Mesenchymal stem cell (in vitro differentiated cells and primary cell): ENCODE data around the gene ERGIC1.

ENCODE experiments used
- DNase-seq: peaks from one replicate; pipeline ENCODE4 v3.0.0-alpha.2; 2013
- H2AFZ ChIP-seq: one replicate; pipeline ENCODE4 v1.6.1; 2013; ENCODE audit warnings: low read depth, mild to moderate bottlenecking, control low read depth, inconsistent platforms, low read length, moderate library complexity
- H2AK5ac ChIP-seq: 2 replicates; pipeline ENCODE4 v1.6.1; 2013; ENCODE audit warnings: low read length, moderate library complexity, mild to moderate bottlenecking, inconsistent platforms; ENCODE audit not compliant: severe bottlenecking
- H2BK120ac ChIP-seq: one replicate; pipeline ENCODE4 v1.6.1; 2013; ENCODE audit warnings: low read depth, mild to moderate bottlenecking, inconsistent platforms, low read length, moderate library complexity
- H2BK12ac ChIP-seq, 2 experiments: one replicate each; pipeline ENCODE4 v1.6.1; 2013; ENCODE audit warnings: inconsistent platforms in 2 of 2, low read length in 2 of 2, mild to moderate bottlenecking in 2 of 2, moderate library complexity in 2 of 2, control low read depth in 1 of 2
- H2BK15ac ChIP-seq: one replicate; pipeline ENCODE4 v1.6.1; 2013; ENCODE audit warnings: mild to moderate bottlenecking, low read depth, inconsistent platforms; ENCODE audit not compliant: poor library complexity, severe bottlenecking
- H2BK5ac ChIP-seq: 2 replicates; pipeline ENCODE4 v1.6.1; 2013; ENCODE audit warnings: low read depth, mild to moderate bottlenecking, low read length, control low read depth, inconsistent platforms; ENCODE audit not compliant: poor library complexity, severe bottlenecking
- H3K14ac ChIP-seq, 2 experiments: one replicate each; pipeline ENCODE4 v1.6.1; 2013; ENCODE audit warnings: inconsistent platforms in 2 of 2, low read length in 2 of 2, control low read depth in 1 of 2, mild to moderate bottlenecking in 1 of 2, moderate library complexity in 1 of 2
- H3K18ac ChIP-seq, 2 experiments: one replicate each; pipeline ENCODE4 v1.6.1; 2013; ENCODE audit warnings: inconsistent platforms in 2 of 2, low read length in 2 of 2, control low read depth in 1 of 2, low read depth in 1 of 2, mild to moderate bottlenecking in 1 of 2
- H3K23ac ChIP-seq, 2 experiments: one replicate each; pipeline ENCODE4 v1.6.1; 2013; ENCODE audit warnings: inconsistent platforms in 2 of 2, low read length in 2 of 2, mild to moderate bottlenecking in 2 of 2, moderate library complexity in 2 of 2, control low read depth in 1 of 2
- H3K27ac ChIP-seq: 2 replicates; pipeline ENCODE4 v1.5.1; 2013; ENCODE audit warnings: mild to moderate bottlenecking, moderate library complexity, low read length, control low read depth, inconsistent platforms; ENCODE audit not compliant: poor library complexity, severe bottlenecking
- H3K27me3 ChIP-seq, 2 experiments: 2 replicates each; pipeline versions ENCODE4 v1.6.1 to v1.7.0; 2013; ENCODE audit warnings: low read length in 2 of 2, mild to moderate bottlenecking in 2 of 2, moderate library complexity in 2 of 2, control low read depth in 1 of 2, inconsistent platforms in 1 of 2; ENCODE audit not compliant: control insufficient read depth in 1 of 2, insufficient read depth in 1 of 2
- H3K36me3 ChIP-seq, 2 experiments: 2 replicates each; pipeline versions ENCODE4 v1.6.1 to v1.7.0; 2013; ENCODE audit warnings: low read length in 2 of 2, control low read depth in 1 of 2, inconsistent platforms in 1 of 2, low read depth in 1 of 2, mild to moderate bottlenecking in 1 of 2; ENCODE audit not compliant: insufficient read depth in 2 of 2, control insufficient read depth in 1 of 2
- H3K4ac ChIP-seq, 2 experiments: one replicate each; pipeline ENCODE4 v1.6.1; 2013; ENCODE audit warnings: inconsistent platforms in 2 of 2, low read length in 2 of 2, mild to moderate bottlenecking in 2 of 2, moderate library complexity in 2 of 2, control low read depth in 1 of 2, low read depth in 1 of 2
- H3K4me1 ChIP-seq: 2 replicates; pipeline ENCODE4 v1.6.1; 2013; ENCODE audit warnings: low read depth, low read length, control low read depth; ENCODE audit not compliant: control insufficient read depth, insufficient read depth
- H3K4me2 ChIP-seq: 2 replicates; pipeline ENCODE4 v1.6.1; 2013; ENCODE audit warnings: low read length, mild to moderate bottlenecking, inconsistent platforms; ENCODE audit not compliant: poor library complexity, severe bottlenecking
- H3K4me3 ChIP-seq, 2 experiments: 2 replicates each; pipeline versions ENCODE4 v1.5.1 to v1.7.0; 2013; ENCODE audit warnings: low read length in 2 of 2, mild to moderate bottlenecking in 2 of 2, control low read depth in 1 of 2, low read depth in 1 of 2; ENCODE audit not compliant: insufficient read depth in 1 of 2
- H3K79me1 ChIP-seq: replicated peaks from 2 replicates; pipeline ENCODE4 v1.6.1; 2013; ENCODE audit warnings: mild to moderate bottlenecking, control low read depth, low read length, inconsistent platforms; ENCODE audit not compliant: poor library complexity, severe bottlenecking
- H3K9ac ChIP-seq: 2 replicates; pipeline ENCODE4 v1.7.0; 2013; ENCODE audit warnings: mild to moderate bottlenecking, low read length, moderate library complexity
- H3K9me3 ChIP-seq: 2 replicates; pipeline ENCODE4 v1.7.0; 2013; ENCODE audit warnings: mild to moderate bottlenecking, low read length; ENCODE audit not compliant: control insufficient read depth
- H4K8ac ChIP-seq: one replicate; pipeline ENCODE4 v1.6.1; 2013; ENCODE audit warnings: inconsistent platforms, mild to moderate bottlenecking, low read length, moderate library complexity
- H4K91ac ChIP-seq: one replicate; pipeline ENCODE4 v1.6.1; 2013; ENCODE audit warnings: mild to moderate bottlenecking, low read length, inconsistent platforms
- WGBS: methylation state at CpG from one replicate; pipeline ENCODE4 v1.1.7; 2013; ENCODE audit warnings: mixed read lengths; 5-methylcytosine and 5-hydroxymethylcytosine counted together

ERGIC1 gene

GRCh38 chr5:172936401-172936800 lies 102.3 kb downstream of the ERGIC1 start:
- Histone ChIP-seq H3K14ac (no peak overlapping the region), H3K4me1 (peaks cover 11% of the 10 kb centered on the region)
- 97% methylated on average over 5 of the region's 5 CpGs for WGBS

DNA sequence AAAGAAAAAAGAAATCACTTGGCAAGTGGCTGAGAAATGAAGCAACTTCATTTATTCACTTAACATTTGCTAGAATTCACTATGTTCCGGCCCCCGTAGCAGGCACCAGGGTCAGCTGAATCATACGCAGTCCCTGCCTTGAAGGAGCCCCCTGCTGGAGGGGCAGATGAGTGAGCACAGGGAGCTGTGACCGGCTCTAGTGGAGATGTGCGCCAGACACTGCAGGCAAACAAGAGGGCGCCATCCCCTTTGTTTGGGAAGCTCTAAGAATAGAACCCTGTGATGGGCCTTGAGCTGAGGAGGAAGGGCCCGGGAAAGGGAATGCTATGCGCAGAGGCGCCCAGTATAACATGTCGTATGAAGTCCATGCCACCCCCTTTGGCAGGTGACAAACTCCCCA lies 105.0 kb downstream of the ERGIC1 start:
- Histone ChIP-seq H3K18ac (no peak overlapping the region), H3K14ac (no peak overlapping the region), H2AK5ac (no peak overlapping the region), H2BK120ac (no peak overlapping the region), H3K36me3 (peaks cover 56 to 82% of the 10 kb centered on the region in 2 experiments), H3K4me1 (peaks cover 13% of the 10 kb centered on the region), H3K4me3 (no peak overlapping the region), H3K9ac (no peak overlapping the region), H3K79me1 (peaks cover under 1% of the 10 kb centered on the region), H4K8ac (no peak overlapping the region), H4K91ac (no peak overlapping the region), H3K9me3 (no peaks in the 10 kb centered on the region), H2BK12ac (no peak overlapping the region), H3K27ac (no peak overlapping the region), H3K4me2 (no peak overlapping the region), H2BK5ac (no peak overlapping the region), H2BK15ac (no peak overlapping the region), H3K23ac (no peak overlapping the region), H2AFZ (no peak overlapping the region), H3K27me3 (no peaks in the 10 kb centered on the region), H3K4ac (no peak overlapping the region)
- 84% methylated on average over 10 of the region's 10 CpGs for WGBS
- DNase-seq: peak; percentile 47

More at GRCh38 chr5:172936401-172936800, 102.3 kb downstream of the ERGIC1 start:
- Histone ChIP-seq H4K8ac (no peak overlapping the region), H3K4ac (no peak overlapping the region), H3K9me3 (no peaks in the 10 kb centered on the region), H4K91ac (no peak overlapping the region), H3K9ac (peak overlapping the region; percentile 4), H3K27ac (no peak overlapping the region), H3K36me3 (peaks cover 61 to 79% of the 10 kb centered on the region in 2 experiments), H2BK5ac (no peak overlapping the region), H3K18ac (no peak overlapping the region), H3K27me3 (no peaks in the 10 kb centered on the region), H3K4me2 (no peak overlapping the region), H3K79me1 (peaks cover 7% of the 10 kb centered on the region), H2BK15ac (no peak overlapping the region), H2BK12ac (no peak overlapping the region), H2BK120ac (no peak overlapping the region), H3K23ac (peak overlapping the region in 1 of 2 experiments; percentile 17), H2AFZ (no peak overlapping the region), H3K4me3 (no peak overlapping the region), H2AK5ac (no peak overlapping the region)
- no peak for DNase-seq

GRCh38 chr5:172939611-172940267 lies 105.7 kb downstream of the ERGIC1 start:
- no peak overlapping the region for H3K23ac ChIP-seq
- H3K27me3 ChIP-seq: no peaks in the 10 kb centered on the region
- no peak for DNase-seq
- no peak overlapping the region for H2AFZ ChIP-seq
- peaks cover 16% of the 10 kb centered on the region for H3K4me1 ChIP-seq
- H3K36me3 ChIP-seq: peaks cover 51 to 76% of the 10 kb centered on the region in 2 experiments
- no peak overlapping the region for H3K14ac ChIP-seq
- no peak overlapping the region for H4K91ac ChIP-seq
- H3K18ac ChIP-seq: no peak overlapping the region
- WGBS: 88% methylated on average over 16 of the region's 16 CpGs
- H3K4ac ChIP-seq: no peak overlapping the region
- H2AK5ac ChIP-seq: no peak overlapping the region
- H3K4me3 ChIP-seq: no peak overlapping the region
- H3K27ac ChIP-seq: no peak overlapping the region
- H3K9me3 ChIP-seq: no peaks in the 10 kb centered on the region
- H2BK15ac ChIP-seq: no peak overlapping the region
- H3K79me1 ChIP-seq: no peaks in the 10 kb centered on the region
- H4K8ac ChIP-seq: no peak overlapping the region
- H3K4me2 ChIP-seq: no peak overlapping the region
- no peak overlapping the region for H3K9ac ChIP-seq
- H2BK5ac ChIP-seq: no peak overlapping the region
- no peak overlapping the region for H2BK120ac ChIP-seq
- H2BK12ac ChIP-seq: no peak overlapping the region

- H3K23ac ChIP-seq: no peak overlapping the region
- H4K8ac ChIP-seq: no peak overlapping the region
- no peak overlapping the region for H2AFZ ChIP-seq
- H3K4me3 ChIP-seq: no peak overlapping the region
- no peak overlapping the region for H3K18ac ChIP-seq
- H3K9me3 ChIP-seq: no peaks in the 10 kb centered on the region
- H3K14ac ChIP-seq: no peak overlapping the region
- WGBS: 95% methylated on average over 15 of the region's 15 CpGs
- H3K36me3 ChIP-seq: peaks cover 49 to 75% of the 10 kb centered on the region in 2 experiments
- no peak overlapping the region for H3K27ac ChIP-seq
- no peak for DNase-seq
- no peak overlapping the region for H2BK5ac ChIP-seq
- no peaks in the 10 kb centered on the region for H3K27me3 ChIP-seq
- no peak overlapping the region for H3K4me2 ChIP-seq
- H2BK15ac ChIP-seq: no peak overlapping the region
- H3K4ac ChIP-seq: no peak overlapping the region
- H3K4me1 ChIP-seq: peaks cover 20% of the 10 kb centered on the region
- no peak overlapping the region for H2AK5ac ChIP-seq
- H4K91ac ChIP-seq: no peak overlapping the region
- no peak overlapping the region for H2BK12ac ChIP-seq
- H3K79me1 ChIP-seq: no peaks in the 10 kb centered on the region
- H2BK120ac ChIP-seq: no peak overlapping the region
- no peak overlapping the region for H3K9ac ChIP-seq
Measured at GRCh38 chr5:172940268-172941066, 106.4 kb downstream of the ERGIC1 start.
